ENCODE measurements around the gene ZBTB7A. TPM values are rescaled to one million over a fixed set of nuclear protein-coding genes. Genes with fewer than 3 reads are reported as not detected.

The ZBTB7A gene
- total and polyA plus RNA-seq, 2 of the 4 experiments (the other 2 are of a cell fraction) = 3.2 to 10.3 TPM

- H2BK20ac ChIP-seq (ENCODE audit: low read depth, low read length) = no peak overlapping the region
- peaks cover 65% of the 10 kb centered on the region for H3K36me3 ChIP-seq (ENCODE audit: control insufficient read depth, insufficient read depth, low read length)
- BruUV-seq (replicated peaks) = no TSS peak
- H3K56ac ChIP-seq (ENCODE audit: extremely low read depth, insufficient read depth, low read length) = no peak overlapping the region
- no peak overlapping the region for H3K27ac ChIP-seq (ENCODE audit: insufficient read depth, low read length)
- H2BK15ac ChIP-seq (ENCODE audit: low read depth, low read length) = no peak overlapping the region
- peaks cover 68% of the 10 kb centered on the region for H4K20me1 ChIP-seq (ENCODE audit: insufficient read depth, low read length)
- dilution Hi-C loops (cut with HindIII; ENCODE audit: low sequenced_read_pairs, unreplicated experiment) = no loop called here
- no peak overlapping the region for H3K4ac ChIP-seq (ENCODE audit: low read depth, low read length)
- no peaks in the 10 kb centered on the region for H3K9me3 ChIP-seq (ENCODE audit: control insufficient read depth, insufficient read depth, low read length)
- ChIA-PET POLR2A (ENCODE audit: unreplicated experiment) (interaction anchor here (0.6 kb wide), 1 partner anchor 655 kb away, joined by 3 read pairs; no protein-coding TSS in a partner anchor), CTCF (no interaction called here)
- H3K23ac ChIP-seq (ENCODE audit: low read depth, low read length) = no peak overlapping the region
- no peak for TF ChIP-seq NFE2L2 (IDR thresholded peaks at IDR 0.05; ENCODE audit: low read depth, low read length)
- no peak for TF ChIP-seq USF2 (IDR thresholded peaks at IDR 0.05; ENCODE audit: low read depth, low read length)
- no peak for TF ChIP-seq FOS (IDR thresholded peaks at IDR 0.05; ENCODE audit: low read depth, low read length)
- TF ChIP-seq CHD1 (IDR thresholded peaks at IDR 0.05; ENCODE audit: low read depth, low read length) = no peak
- TF ChIP-seq CEBPB (IDR thresholded peaks at IDR 0.05; ENCODE audit: low read depth, low read length) = no peak
- no peak for TF ChIP-seq RAD21 (IDR thresholded peaks at IDR 0.05; ENCODE audit: low read length)
- no peak for TF ChIP-seq MAFK (IDR thresholded peaks at IDR 0.05; ENCODE audit: low read depth, low read length)
- H2AK9ac ChIP-seq (replicated peaks; ENCODE audit: low read depth, low read length, poor library complexity) = no peak overlapping the region
- H2BK5ac ChIP-seq (ENCODE audit: low read depth, low read length, poor library complexity, severe bottlenecking) = no peak overlapping the region
- H3K4me2 ChIP-seq (ENCODE audit: low read depth, low read length) = no peak overlapping the region
- WGBS, 2 experiments (ENCODE audit: extremely low coverage in 2 of 2, insufficient read length in 1 of 2) = 90% methylated on average over 2 of the region's 13 CpGs; no CpG with 5 or more reads in 1 of the 2 experiments
- peaks cover 16% of the 10 kb centered on the region for H3K9me1 ChIP-seq (ENCODE audit: insufficient read depth, low read length)
- peaks cover 36 to 84% of the 10 kb centered on the region in 2 experiments for H3K79me1 ChIP-seq (ENCODE audit: low read depth in 1 of 2, low read length in 2 of 2)
- DNase-seq = no peak
- in situ Hi-C loops (cut with MboI; ENCODE audit: low sequenced_read_pairs) = no loop called here
- no peak overlapping the region for H3K4me3 ChIP-seq (ENCODE audit: insufficient read depth, low read depth, low read length)
- H2BK120ac ChIP-seq (ENCODE audit: low read depth, low read length) = no peak overlapping the region
- no peak overlapping the region for H3K14ac ChIP-seq (replicated peaks; ENCODE audit: low read depth, low read length)
- no peak overlapping the region for H4K5ac ChIP-seq (ENCODE audit: low read depth, low read length)
- H4K91ac ChIP-seq (ENCODE audit: insufficient read depth, low read depth, low read length) = no peak overlapping the region
- H3K4me1 ChIP-seq (ENCODE audit: control insufficient read depth, insufficient read depth, low read length) = peaks cover 3% of the 10 kb centered on the region
- no peak overlapping the region for H2AFZ ChIP-seq (replicated peaks; ENCODE audit: low read length, poor library complexity)
- no peak overlapping the region for H3K9ac ChIP-seq (ENCODE audit: low read depth, low read length)
- H4K8ac ChIP-seq (ENCODE audit: low read depth in 2 of 2, low read length in 2 of 2) = no peak overlapping the region
- intact Hi-C loops (cut with micrococcal nuclease) = no loop called here
- no peak for ATAC-seq (ENCODE audit: low read depth)
- H3K27me3 ChIP-seq (ENCODE audit: control insufficient read depth, insufficient read depth, low read length) = no peaks in the 10 kb centered on the region
- no peak overlapping the region for H2AK5ac ChIP-seq (ENCODE audit: low read depth, low read length)
- H3K18ac ChIP-seq (ENCODE audit: low read depth, low read length) = no peak overlapping the region
These were observed 49.2 kb upstream of the ZBTB7A start for GRCh38 chr19:4115818-4116385.
